HG02840 (cell line): ENCODE measurements around the gene GAPDH.
"Not testable (repeated sequence)": the region's sequence is repeated elsewhere in the genome, so short reads cannot be mapped to it uniquely, and the experiment has no call there.

ENCODE experiments used
- ATAC-seq: cut with Tn5 transposase; IDR thresholded peaks from one replicate; pipeline ENCODE4 v1.9.1; 2021; ENCODE audit warnings: mild to moderate bottlenecking, moderate library complexity, moderate number of reproducible peaks; ENCODE audit not compliant: unreplicated experiment, low FRiP score

GAPDH gene

GRCh38 chr12:6541371-6542165 is 7.3 kb downstream of the GAPDH start:
- ATAC-seq, result no peak

DNA sequence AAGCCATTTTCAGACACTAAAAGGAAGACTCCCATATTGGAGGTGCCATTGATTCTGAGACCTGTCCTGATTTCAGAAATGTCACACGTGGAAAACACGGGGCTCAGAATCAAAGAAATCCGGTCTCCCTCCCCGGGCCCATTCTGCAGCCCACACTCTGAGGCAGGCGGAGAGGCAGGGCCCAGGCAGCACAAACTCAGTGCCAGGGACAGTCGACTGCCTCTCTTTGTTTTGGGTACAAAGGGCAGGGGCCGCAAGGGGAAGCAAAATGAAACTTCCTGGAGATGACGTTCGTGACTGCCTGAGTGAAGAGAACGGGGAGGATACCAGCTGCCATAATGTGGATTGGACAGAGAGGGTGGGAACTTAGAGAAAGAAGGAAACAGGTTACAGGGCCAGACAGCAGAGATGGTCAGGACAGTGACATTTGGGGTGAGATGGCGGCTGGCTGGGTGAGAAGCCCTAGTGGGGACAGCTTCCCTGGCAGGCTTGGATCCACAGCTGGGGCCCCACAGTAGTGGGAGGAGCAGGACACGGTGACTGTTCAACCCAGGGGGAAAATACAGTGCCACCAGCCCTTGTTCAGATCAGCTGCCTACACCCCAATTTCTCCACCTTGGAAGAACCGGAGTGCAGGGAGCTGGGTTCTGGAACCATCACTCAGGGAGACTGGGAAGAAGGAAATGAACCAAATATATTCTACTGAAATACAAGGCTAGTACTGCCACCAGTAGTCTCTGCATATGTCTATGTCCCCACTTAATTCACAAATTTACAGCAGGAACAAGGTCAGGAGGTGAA is 8.1 kb downstream of the GAPDH start:
- no peak for ATAC-seq

GRCh38 chr12:6546016-6546415 is 11.7 kb downstream of the GAPDH start:
- ATAC-seq, result no peak

DNA sequence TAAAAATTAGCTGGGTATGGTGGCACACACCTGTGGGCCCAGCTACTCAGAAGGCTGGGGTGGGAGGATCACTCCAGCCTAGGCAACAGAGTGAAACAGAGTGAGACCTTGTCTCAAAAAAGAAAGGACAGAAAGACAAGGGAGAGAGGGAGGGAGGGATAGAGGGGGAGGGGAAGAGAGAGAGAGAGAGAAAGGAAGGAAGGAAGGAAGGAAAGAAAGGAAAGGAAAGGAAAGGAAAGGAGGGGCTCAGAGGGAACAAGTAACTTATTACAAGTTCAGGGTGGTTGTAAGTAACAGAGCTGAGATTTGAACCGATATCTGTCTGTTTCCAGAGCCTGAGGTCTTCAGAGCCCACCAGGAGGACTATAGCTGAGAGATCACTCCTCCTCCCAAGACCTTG is 13.2 kb downstream of the GAPDH start:
- no peak for ATAC-seq

- no peak for ATAC-seq
These were observed 13.7 kb downstream of the GAPDH start for GRCh38 chr12:6547987-6548386.

DNA sequence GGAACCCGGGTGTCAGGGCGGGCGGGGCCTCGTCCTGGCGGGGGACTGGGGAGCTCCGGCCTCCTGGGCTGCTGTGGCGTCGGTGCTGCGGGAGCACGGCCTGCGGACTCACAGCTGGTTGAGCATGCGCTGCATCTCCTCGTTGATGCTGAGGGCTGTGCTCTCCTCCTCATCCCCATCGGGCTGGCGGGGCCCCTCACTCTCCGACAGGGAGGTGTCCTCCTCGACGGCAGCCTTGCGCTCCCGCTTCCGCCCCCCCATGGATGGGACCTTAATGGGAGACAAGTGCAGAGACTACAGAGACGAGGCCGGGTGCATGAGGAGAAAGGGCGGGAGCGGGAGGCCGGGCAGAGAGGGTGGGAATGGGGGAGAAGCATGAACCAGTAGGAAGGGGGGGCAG is 14.2 kb downstream of the GAPDH start:
- no peak for ATAC-seq

GRCh38 chr12:6548966-6549683 is 14.8 kb downstream of the GAPDH start:
- no peak for ATAC-seq

- no peak for ATAC-seq
These were observed 15.4 kb downstream of the GAPDH start for GRCh38 chr12:6549684-6550151.

- no peak for ATAC-seq
These were observed 16.2 kb downstream of the GAPDH start for GRCh38 chr12:6550294-6551062.

DNA sequence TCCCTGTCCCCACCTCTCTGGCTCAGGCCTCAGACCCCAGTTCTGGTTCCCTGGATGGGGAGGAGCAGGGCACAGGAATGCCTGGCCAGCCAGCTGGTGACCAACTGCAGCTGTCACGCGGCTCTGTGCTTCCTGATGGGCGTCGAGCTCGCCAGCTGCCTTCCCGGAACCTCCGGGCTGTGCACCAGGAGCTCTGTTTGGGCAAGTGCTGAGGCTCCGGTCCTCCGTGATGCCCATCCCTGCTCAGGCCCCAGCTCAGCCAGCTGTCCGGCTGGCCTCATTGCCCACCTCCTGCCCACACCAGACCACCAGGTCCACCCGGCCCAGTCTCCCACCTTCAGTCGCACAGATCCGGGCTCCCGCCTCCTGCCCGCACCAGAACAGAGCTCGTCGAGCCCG is 16.7 kb downstream of the GAPDH start:
- ATAC-seq, result no peak

- ATAC-seq, result no peak
These were observed 17.3 kb downstream of the GAPDH start for GRCh38 chr12:6551496-6552139.

- ATAC-seq, result no peak
These were observed 17.8 kb downstream of the GAPDH start for GRCh38 chr12:6552140-6552551.

DNA sequence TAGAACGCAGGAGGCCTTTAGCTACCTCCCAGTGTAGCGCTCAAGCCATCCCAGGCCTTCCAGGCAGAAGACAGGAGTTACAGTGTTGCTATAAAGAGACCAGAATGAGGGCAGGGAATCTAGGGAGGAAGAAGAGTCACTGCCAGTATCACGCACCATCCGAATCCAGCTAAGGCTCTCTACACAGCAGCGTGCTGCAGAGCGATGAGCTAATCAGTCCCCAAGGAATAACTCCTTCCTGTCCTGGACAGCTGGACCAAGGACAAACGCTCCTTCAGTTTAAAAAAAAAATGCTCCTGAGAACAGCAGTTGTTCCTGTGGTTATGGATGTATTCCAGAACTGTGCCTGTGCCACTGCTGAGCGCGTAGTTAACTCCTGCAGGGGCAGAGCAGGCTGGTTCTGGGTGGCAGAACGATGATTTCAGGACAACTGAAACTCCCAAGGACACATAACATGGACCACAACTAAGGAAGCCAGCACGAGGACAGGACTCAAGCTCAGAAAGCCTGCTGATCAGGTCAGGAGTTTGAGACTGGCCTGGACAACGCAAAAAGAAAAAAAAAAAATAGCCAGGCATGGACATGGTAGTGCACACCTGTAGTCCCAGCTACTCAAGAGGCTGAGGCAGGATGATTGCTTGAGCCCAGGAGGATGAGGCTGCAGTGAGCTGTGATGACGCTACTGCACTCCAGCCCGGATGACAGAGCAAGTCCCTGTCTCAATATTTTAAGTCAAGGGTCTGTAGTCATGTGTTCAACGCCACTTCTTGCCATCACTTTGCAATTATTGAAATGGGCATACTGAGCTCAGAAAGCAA is 18.9 kb downstream of the GAPDH start:
- ATAC-seq, result no peak

DNA sequence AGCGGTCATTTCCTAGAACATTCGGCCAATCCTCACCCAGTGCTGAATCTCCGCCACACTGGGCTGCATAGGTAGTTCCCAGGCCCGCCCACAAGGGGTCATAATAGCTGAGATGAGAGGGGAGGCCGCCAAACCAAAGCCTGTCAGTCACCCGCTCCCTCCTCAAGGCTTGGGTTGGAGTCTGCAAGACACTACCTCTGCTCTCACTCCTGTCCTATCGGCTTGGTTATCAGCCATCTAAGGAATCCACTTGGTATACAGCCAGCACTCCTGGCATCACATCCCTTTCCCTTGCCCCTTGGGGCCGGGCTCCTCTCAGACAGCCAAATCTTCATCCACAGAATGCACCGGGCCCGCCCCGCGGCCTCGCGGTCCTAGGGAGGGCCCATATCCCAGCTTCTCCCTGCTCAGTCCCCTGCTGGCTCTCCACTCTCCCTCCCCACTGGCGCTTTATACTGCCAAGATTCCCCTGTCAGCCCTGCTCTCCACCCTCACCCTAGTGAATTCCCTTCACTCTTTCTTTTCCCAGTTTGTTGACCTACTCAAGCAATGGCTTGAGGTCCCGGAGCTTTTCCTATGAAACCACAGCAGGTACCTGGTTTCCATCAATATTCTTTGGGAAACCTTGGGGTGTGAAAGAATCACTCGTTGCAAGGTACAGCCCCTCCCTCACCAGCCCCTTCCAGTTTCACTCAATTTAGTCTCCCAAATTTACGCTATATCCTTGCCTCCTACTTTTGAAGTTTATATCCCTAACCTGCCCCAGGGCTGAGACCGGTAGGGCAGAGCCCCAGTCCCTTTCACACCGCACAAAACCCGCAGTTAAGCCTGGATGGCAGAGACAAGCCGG is 20.1 kb downstream of the GAPDH start:
- no peak for ATAC-seq

DNA sequence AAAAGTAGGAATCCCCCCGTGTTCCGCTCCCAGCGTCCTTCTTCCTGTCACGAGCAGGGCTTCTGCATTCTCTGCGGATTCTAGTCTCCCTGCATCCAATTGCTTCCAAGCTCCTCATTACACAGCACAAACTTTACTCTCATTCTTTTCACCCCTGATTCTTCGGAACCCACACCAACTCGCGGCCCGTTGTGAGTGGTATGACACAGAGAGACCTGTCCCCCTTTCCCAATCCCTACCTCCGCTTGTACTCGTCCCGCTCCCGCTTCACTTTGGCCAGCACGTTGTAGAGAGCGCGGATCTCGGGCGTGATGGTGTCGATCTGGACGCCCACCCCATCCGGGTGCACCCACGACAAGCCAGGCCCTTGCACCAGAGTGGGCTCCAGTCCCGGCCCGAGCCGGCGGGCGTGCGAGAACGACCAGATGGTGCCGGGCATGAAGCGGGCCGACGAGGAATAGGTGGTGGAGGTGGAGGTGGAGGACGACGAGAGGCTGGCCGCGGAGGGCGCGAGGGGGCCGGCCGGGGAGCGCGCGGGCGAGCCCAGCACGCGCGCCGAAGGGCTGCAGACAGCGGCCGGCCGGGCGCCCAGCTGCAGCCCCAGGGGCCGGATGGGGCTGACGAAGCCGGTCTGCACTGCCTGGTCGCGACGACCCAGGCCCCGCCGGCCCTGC is 20.8 kb downstream of the GAPDH start:
- peak; percentile 8 for ATAC-seq

DNA sequence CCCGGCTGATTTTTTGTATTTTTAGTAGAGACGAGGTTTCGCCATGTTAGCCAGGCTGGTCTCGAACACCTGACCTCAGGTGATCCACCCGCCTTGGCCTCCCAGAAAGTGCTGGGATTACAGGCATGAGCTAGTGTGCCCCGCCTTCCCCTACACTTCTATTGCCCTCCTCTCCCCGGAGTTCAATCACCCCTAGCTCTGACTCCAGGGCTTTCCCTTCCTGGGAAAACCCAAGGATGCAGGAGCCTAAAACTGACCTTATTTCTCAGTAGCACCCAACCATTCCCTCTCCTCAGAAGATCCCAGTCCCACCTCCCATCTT is 22.1 kb downstream of the GAPDH start:
- not testable (repeated sequence) for ATAC-seq

DNA sequence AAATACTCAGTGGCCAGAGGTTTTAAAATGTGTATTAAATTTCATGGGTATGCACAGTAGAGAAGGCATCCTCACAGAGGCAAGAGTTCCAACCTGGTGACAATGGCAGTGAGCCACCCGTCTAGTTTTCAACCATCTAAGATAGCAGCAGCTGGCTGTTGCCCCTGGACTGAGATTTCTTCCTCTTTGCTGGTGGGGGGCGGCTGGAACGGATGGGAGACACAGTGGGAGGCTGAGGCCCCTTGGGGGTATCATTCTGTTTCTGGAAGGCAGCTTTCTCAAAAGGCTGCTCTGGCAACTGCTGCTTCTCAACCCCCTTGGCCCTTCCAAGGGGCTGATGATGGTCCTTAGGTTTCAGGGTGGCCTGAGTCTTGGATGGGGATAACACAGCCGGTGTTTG is 22.5 kb downstream of the GAPDH start:
- ATAC-seq, result no peak
